Breast epithelium (tissue), 4 donors: ENCODE measurements around the gene TMEM167B. TPM values are rescaled to one million over a fixed set of nuclear protein-coding genes. Genes with fewer than 3 reads are reported as not detected.
A peak's percentile ranks its signal among the peaks of the same experiment; 100 is the strongest.

Experiments used
- DNase-seq, 2 donors: peaks; one replicate each; pipeline ENCODE4 v3.0.0-alpha.2; 2019; ENCODE audit warnings: low spot score in 2 of 2
- H3K27ac ChIP-seq, 2 donors: fragments of 200-600 bp; sonication (generic) in 1 of 2; one replicate each; pipeline ENCODE4 v1.5.1; 2016 to 2019; ENCODE audit warnings: mild to moderate bottlenecking in 1 of 2
- H3K27me3 ChIP-seq, 2 donors: fragments of 200-600 bp; sonication (generic) in 1 of 2; one replicate each; pipeline versions ENCODE4 v1.5.1 to v1.6.0; 2017 to 2019; ENCODE audit warnings: control low read depth in 1 of 2, mild to moderate bottlenecking in 1 of 2
- H3K36me3 ChIP-seq: fragments of 200-600 bp; one replicate; pipeline ENCODE4 v1.5.1; 2019
- H3K4me1 ChIP-seq, 2 donors: fragments of 200-600 bp; sonication (generic); one replicate each; pipeline ENCODE4 v1.5.1; 2016 to 2019; ENCODE audit warnings: control low read depth in 1 of 2
- H3K4me3 ChIP-seq, 3 donors: fragments of 200-600 bp; sonication (generic); 1 replicate in 2 of 3; 2 replicates in 1 of 3; pipeline ENCODE4 v1.5.1; 2016 to 2019; ENCODE audit warnings: mild to moderate bottlenecking in 3 of 3, moderate library complexity in 2 of 3
- H3K9me3 ChIP-seq, 2 donors: fragments of 200-600 bp; sonication (generic) in 1 of 2; one replicate each; pipeline ENCODE4 v1.5.1; 2016 to 2019; ENCODE audit warnings: control low read depth in 1 of 2
- CTCF ChIP-seq, 3 donors: fragments of 450-650 bp; IDR thresholded peaks; one replicate each; pipeline ENCODE4 v1.5.1; 2016 to 2017; ENCODE audit warnings: antibody characterized with exemption in 3 of 3, mild to moderate bottlenecking in 3 of 3, moderate library complexity in 3 of 3
- POLR2A ChIP-seq: fragments of 450-650 bp; IDR thresholded peaks from one replicate; pipeline ENCODE4 v1.6.1; 2016; ENCODE audit warnings: antibody characterized with exemption, mild to moderate bottlenecking, moderate library complexity
- POLR2AphosphoS5 ChIP-seq, 3 donors: sonication (generic); formaldehyde crosslinking; IDR thresholded peaks; one replicate each; pipeline ENCODE4 v1.6.1; 2017; ENCODE audit warnings: antibody characterized with exemption in 3 of 3
- intact Hi-C: fragments of 100-400 bp; cut with DNase I; formaldehyde crosslinking; loops from one replicate; pipeline ENCODE4 v1.15.1; 2023; ENCODE audit warnings: low total_unique reads
- total RNA-seq, 3 donors: library from RNA; depleted of rRNA; stranded (reverse); fragments of >200 nt; gene quantifications; one replicate each; pipeline ENCODE4 v1.1.0, GENCODE V29; 2016

TMEM167B gene
- total RNA-seq, 3 donors from 2014 or later = 30.7 to 32.6 (median 32.4) TPM

- H3K36me3 ChIP-seq = no peaks in the 10 kb centered on the region
- TF ChIP-seq CTCF (IDR thresholded peaks at IDR 0.05) (no peak), POLR2A (no peak), POLR2AphosphoS5 (IDR thresholded peaks at IDR 0.05) (no peak)
- H3K27ac ChIP-seq = peak overlapping the region; percentile 67 to 71
- H3K4me3 ChIP-seq = peak overlapping the region in 2 of 3 donors; percentile 49 to 57
- H3K4me1 ChIP-seq = peaks cover 6% of the 10 kb centered on the region in 2 donors
- no peaks in the 10 kb centered on the region for H3K27me3 ChIP-seq
- intact Hi-C loops = loop anchor here (10.0 kb wide), 1 partner anchor 151 kb away; the partner anchor contains the start of gene CLCC1
- no peak for DNase-seq
- H3K9me3 ChIP-seq = no peaks in the 10 kb centered on the region
Observed at GRCh38 chr1:109116286-109116685, 25.7 kb downstream of the TMEM167B start.

GRCh38 chr1:109118089-109118488 lies 27.5 kb downstream of the TMEM167B start:
- Histone ChIP-seq H3K27me3 (no peaks in the 10 kb centered on the region), H3K4me1 (peaks cover 6% of the 10 kb centered on the region in 2 donors), H3K27ac (peak overlapping the region; percentile 52 to 71), H3K9me3 (no peaks in the 10 kb centered on the region), H3K36me3 (no peaks in the 10 kb centered on the region), H3K4me3 (no peak overlapping the region)
- no peak for DNase-seq
- TF ChIP-seq POLR2A (no peak), CTCF (IDR thresholded peaks at IDR 0.05) (no peak), POLR2AphosphoS5 (IDR thresholded peaks at IDR 0.05) (no peak)
- intact Hi-C loops = loop anchor here (10.0 kb wide), 1 partner anchor 153 kb away; the partner anchor contains the start of gene CLCC1

GRCh38 chr1:109120356-109120755 lies 29.8 kb downstream of the TMEM167B start:
- no peaks in the 10 kb centered on the region for H3K27me3 ChIP-seq
- intact Hi-C loops = no loop called here
- H3K27ac ChIP-seq = no peak overlapping the region
- H3K4me1 ChIP-seq = no peaks in the 10 kb centered on the region
- no peak for TF ChIP-seq POLR2A
- no peak for TF ChIP-seq CTCF (IDR thresholded peaks at IDR 0.05)
- no peak for TF ChIP-seq POLR2AphosphoS5 (IDR thresholded peaks at IDR 0.05)
- no peaks in the 10 kb centered on the region for H3K9me3 ChIP-seq
- no peaks in the 10 kb centered on the region for H3K36me3 ChIP-seq
- no peak overlapping the region for H3K4me3 ChIP-seq
- DNase-seq = no peak

GRCh38 chr1:109131059-109131458 lies 40.5 kb downstream of the TMEM167B start:
- no peaks in the 10 kb centered on the region for H3K36me3 ChIP-seq
- no peak overlapping the region for H3K4me3 ChIP-seq
- H3K4me1 ChIP-seq = peaks cover 5% of the 10 kb centered on the region in 2 donors
- no peaks in the 10 kb centered on the region for H3K9me3 ChIP-seq
- no peak overlapping the region for H3K27ac ChIP-seq
- TF ChIP-seq POLR2AphosphoS5 (IDR thresholded peaks at IDR 0.05) (no peak), POLR2A (no peak), CTCF (IDR thresholded peaks at IDR 0.05) (no peak)
- H3K27me3 ChIP-seq = no peaks in the 10 kb centered on the region
- DNase-seq = no peak
- intact Hi-C loops = no loop called here

GRCh38 chr1:109131800-109132199 lies 41.2 kb downstream of the TMEM167B start:
- no peak for DNase-seq

More at GRCh38 chr1:109131800-109132199, 41.2 kb downstream of the TMEM167B start:
- Histone ChIP-seq H3K9me3 (no peaks in the 10 kb centered on the region), H3K27me3 (no peaks in the 10 kb centered on the region), H3K27ac (no peak overlapping the region), H3K36me3 (no peaks in the 10 kb centered on the region), H3K4me3 (no peak overlapping the region), H3K4me1 (peaks cover 5% of the 10 kb centered on the region in 2 donors)
- TF ChIP-seq POLR2AphosphoS5 (IDR thresholded peaks at IDR 0.05) = no peak
- no peak for TF ChIP-seq CTCF (IDR thresholded peaks at IDR 0.05)
- no peak for TF ChIP-seq POLR2A
- intact Hi-C loops = no loop called here
